C4-2B (cell line): Measurements from ENCODE around the gene NFAT5.

Experiments used
- H3K27ac ChIP-seq: fragments of 450-650 bp; 2 replicates; pipeline ENCODE4 v1.5.1; 2017
- ZFX ChIP-seq: fragments of 450-650 bp; IDR thresholded peaks from 2 replicates; pipeline ENCODE4 v1.6.1; 2017
- TF ChIP-seq, protein P1 (sequence below): fragments of 450-650 bp; conservative IDR thresholded peaks from 2 replicates; pipeline ENCODE4 v1.5.1; 2017; ENCODE audit warnings: mild to moderate bottlenecking

The NFAT5 gene

GRCh38 chr16:69706256-69706974 lies 140.6 kb downstream of the NFAT5 start:
- H3K27ac ChIP-seq, result peak overlapping the region; percentile 46
- TF ChIP-seq, protein P1, sequence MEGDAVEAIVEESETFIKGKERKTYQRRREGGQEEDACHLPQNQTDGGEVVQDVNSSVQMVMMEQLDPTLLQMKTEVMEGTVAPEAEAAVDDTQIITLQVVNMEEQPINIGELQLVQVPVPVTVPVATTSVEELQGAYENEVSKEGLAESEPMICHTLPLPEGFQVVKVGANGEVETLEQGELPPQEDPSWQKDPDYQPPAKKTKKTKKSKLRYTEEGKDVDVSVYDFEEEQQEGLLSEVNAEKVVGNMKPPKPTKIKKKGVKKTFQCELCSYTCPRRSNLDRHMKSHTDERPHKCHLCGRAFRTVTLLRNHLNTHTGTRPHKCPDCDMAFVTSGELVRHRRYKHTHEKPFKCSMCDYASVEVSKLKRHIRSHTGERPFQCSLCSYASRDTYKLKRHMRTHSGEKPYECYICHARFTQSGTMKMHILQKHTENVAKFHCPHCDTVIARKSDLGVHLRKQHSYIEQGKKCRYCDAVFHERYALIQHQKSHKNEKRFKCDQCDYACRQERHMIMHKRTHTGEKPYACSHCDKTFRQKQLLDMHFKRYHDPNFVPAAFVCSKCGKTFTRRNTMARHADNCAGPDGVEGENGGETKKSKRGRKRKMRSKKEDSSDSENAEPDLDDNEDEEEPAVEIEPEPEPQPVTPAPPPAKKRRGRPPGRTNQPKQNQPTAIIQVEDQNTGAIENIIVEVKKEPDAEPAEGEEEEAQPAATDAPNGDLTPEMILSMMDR, result no peak
- TF ChIP-seq ZFX, result no peak

GRCh38 chr16:69706975-69707340 lies 141.2 kb downstream of the NFAT5 start:
- TF ChIP-seq, protein P1, result no peak
- TF ChIP-seq ZFX, result no peak
- peak overlapping the region; percentile 46 for H3K27ac ChIP-seq

DNA sequence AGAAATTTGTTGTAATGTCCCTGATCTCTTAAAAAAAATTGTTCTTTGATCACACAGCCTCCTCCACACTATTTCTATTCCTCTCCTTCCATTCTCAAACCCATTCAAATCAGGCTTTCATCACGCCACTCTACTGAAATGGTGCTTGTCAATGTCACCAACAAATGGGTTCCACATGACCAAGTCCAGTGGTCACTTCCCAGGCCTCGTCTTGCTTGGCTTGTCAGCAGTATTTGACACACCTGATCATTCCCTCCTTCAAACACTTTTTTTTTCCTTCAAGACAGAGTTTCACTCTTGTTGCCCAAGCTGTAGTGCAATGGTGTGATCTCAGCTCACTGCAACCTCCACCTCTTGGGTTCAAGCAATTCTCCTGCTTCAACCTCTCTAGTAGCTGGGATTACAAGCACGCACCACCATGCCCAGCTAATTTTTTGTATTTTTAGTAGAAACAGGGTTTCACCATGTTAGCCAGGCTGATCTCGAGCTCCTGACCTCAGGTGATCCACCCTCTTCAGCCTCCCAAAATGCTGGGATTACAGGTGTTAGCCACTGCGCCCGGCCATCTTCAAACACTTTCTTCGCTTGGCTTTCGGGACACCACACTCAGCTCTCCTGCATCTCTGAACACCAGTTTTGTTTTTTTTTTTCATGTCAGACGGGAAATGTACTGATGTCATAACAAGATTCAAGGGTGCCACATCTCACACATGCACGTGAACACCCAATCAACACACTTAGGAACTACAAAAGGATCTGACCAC lies 142.3 kb downstream of the NFAT5 start:
- no peak for TF ChIP-seq ZFX
- TF ChIP-seq, protein P1, result no peak
- no peak overlapping the region for H3K27ac ChIP-seq

DNA sequence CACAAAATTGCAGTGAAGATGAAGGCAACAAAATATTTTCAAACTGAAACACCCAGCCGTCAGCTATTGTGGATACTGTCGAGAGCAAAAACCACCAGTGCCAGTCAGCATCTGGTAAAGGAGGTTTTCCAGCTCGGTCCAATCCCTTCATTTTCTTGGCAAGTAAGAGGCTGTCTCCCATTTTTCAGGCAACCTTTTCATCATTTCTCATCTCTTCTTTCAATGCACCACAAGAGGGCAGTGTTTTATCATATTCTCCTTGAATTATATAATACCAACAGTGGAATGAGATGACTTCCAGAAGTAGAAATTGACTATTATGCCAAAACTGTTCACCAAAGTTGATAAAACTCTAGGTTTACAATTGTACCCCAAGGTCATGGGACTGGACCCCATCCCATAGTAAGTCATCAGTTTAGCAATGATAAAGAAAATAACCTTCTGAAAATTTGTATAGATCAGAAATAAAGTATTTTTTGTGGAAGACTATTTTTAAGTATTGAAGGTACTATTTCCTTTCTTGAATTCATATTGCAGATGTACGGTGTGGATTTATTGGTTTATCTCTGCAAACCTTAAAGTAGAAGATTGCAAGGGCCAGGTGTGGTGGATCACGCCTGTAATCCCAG lies 143.8 kb downstream of the NFAT5 start:
- no peak for TF ChIP-seq ZFX
- TF ChIP-seq, protein P1, result peak; percentile 79
- no peak overlapping the region for H3K27ac ChIP-seq

DNA sequence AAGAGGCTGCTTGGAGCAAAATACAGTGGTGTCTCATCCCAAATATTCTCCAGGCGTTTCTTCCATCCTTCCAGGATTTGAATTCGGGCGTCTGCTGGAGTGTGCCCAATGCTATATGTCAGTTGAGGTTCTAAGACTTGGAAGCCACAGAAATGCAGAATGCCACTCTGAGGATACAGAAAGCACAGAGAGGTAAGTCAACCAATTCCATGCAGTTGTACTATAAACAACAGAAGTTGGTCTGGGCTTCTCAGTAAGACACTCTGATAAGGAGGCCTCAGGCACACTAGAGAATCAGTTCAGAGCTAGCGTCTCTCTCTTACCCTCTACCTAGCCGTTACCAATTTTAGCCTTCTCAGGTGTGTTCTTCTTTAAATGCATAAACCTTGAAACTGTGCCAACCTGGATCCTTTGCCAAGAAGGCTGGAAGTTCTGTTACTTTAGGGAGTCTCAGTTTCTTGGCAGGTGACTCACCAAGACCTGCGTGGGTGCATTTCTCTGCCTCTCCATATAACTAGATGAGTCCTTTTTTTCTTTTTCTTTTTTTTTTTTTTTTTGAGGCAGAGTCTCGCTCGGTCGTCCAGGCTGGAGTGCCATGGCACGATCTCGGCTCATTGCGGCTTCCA lies 145.5 kb downstream of the NFAT5 start:
- 0 out of 2 replicates have a peak overlapping the region, but pooled peaks have one; percentile 2 for H3K27ac ChIP-seq
- no peak for TF ChIP-seq ZFX
- TF ChIP-seq, protein P1, result no peak

GRCh38 chr16:69712277-69712676 lies 146.5 kb downstream of the NFAT5 start:
- TF ChIP-seq, protein P1, result no peak
- no peak overlapping the region for H3K27ac ChIP-seq
